Caco-2 (cell line): ENCODE measurements around the gene ADAMTS3. TPM values are rescaled to one million over a fixed set of nuclear protein-coding genes. Genes with fewer than 3 reads are reported as not detected.

Source experiments
- BruUV-seq: library from RNA; stranded (reverse); fragments of 400-500 nt; replicated peaks from 2 replicates; lab custom pipeline; 2021; lab: Mats Ljungman, UMichigan
- CTCF ChIA-PET: fragments of 300-600 bp; sonication (Branson Sonifier 250); formaldehyde crosslinking; loops from one replicate; lab custom pipeline; 2022; ENCODE audit warnings: antibody characterized with exemption; lab: Charles Lee
- POLR2A ChIA-PET: fragments of 300-600 bp; sonication (Branson Sonifier 250); formaldehyde crosslinking; loops from one replicate; lab custom pipeline; 2022; ENCODE audit warnings: antibody characterized with exemption; lab: Charles Lee
- DNase-seq, 2 experiments: peaks; one replicate each; pipeline versions ENCODE4 v3.0.0 to v3.0.0-alpha.2; 2020 to 2022
- H3K27me3 ChIP-seq: replicated peaks from 2 replicates; pipeline ENCODE4 v1.6.0; 2011; ENCODE audit warnings: low read length; ENCODE audit not compliant: control insufficient read depth, insufficient read depth
- H3K36me3 ChIP-seq: 2 replicates; pipeline ENCODE4 v1.5.1; 2011; ENCODE audit warnings: low read length; ENCODE audit not compliant: control insufficient read depth, insufficient read depth
- H3K4me1 ChIP-seq: fragments of 250-450 bp; sonication (Bioruptor Pico); 2 replicates; pipeline ENCODE4 v1.5.1; 2020; ENCODE audit warnings: mild to moderate bottlenecking
- H3K4me3 ChIP-seq: 2 replicates; pipeline ENCODE4 v1.5.1; 2011; ENCODE audit warnings: low read depth, mild to moderate bottlenecking, control low read depth, low read length
- H3K9me3 ChIP-seq: fragments of 250-450 bp; sonication (Bioruptor Pico); 2 replicates; pipeline ENCODE4 v1.5.1; 2020; ENCODE audit warnings: mild to moderate bottlenecking, moderate library complexity
- H3K27ac Mint-ChIP-seq: one replicate; pipeline ENCODE4 v1.8.0; 2022; ENCODE audit warnings: mixed read lengths; ENCODE audit not compliant: unreplicated experiment
- H3K27me3 Mint-ChIP-seq: one replicate; pipeline ENCODE4 v1.8.0; 2022; ENCODE audit warnings: mixed read lengths; ENCODE audit not compliant: insufficient read depth, unreplicated experiment
- H3K36me3 Mint-ChIP-seq: one replicate; pipeline ENCODE4 v1.8.0; 2022; ENCODE audit warnings: mild to moderate bottlenecking, mixed read lengths; ENCODE audit not compliant: insufficient read depth, unreplicated experiment
- H3K4me1 Mint-ChIP-seq: one replicate; pipeline ENCODE4 v1.8.0; 2022; ENCODE audit warnings: low read depth, mixed read lengths; ENCODE audit not compliant: unreplicated experiment
- H3K4me3 Mint-ChIP-seq: one replicate; pipeline ENCODE4 v1.8.0; 2022; ENCODE audit warnings: mild to moderate bottlenecking, moderate library complexity, mixed read lengths; ENCODE audit not compliant: unreplicated experiment
- H3K9me3 Mint-ChIP-seq: one replicate; pipeline ENCODE4 v1.8.0; 2022; ENCODE audit warnings: mixed read lengths; ENCODE audit not compliant: unreplicated experiment
- intact Hi-C: fragments of 100-400 bp; cut with micrococcal nuclease; formaldehyde crosslinking; loops from one replicate; pipeline ENCODE4 v1.10.0; 2022; ENCODE audit not compliant: unreplicated experiment
- total RNA-seq: library from RNA; stranded (reverse); gene quantifications from 2 replicates; pipeline ENCODE4 v1.2.3, GENCODE V29; 2022
- TF ChIP-seq, protein P1 (sequence below), 2 experiments: fragments of 200-600 bp in 1 of 2; IDR thresholded peaks; 1 replicate in 1 of 2; 2 replicates in 1 of 2; pipeline versions ENCODE4 v1.5.1 to v1.8.0; 2011 to 2022; ENCODE audit warnings: antibody characterized with exemption in 1 of 2, control low read depth in 1 of 2, inconsistent platforms in 1 of 2, low read depth in 1 of 2, low read length in 1 of 2, mild to moderate bottlenecking in 1 of 2, moderate library complexity in 1 of 2; ENCODE audit not compliant: insufficient read depth in 1 of 2, severe bottlenecking in 1 of 2, unreplicated experiment in 1 of 2

ADAMTS3 gene
- total RNA-seq, 1 experiment from 2014 or later, result not detected

DNA sequence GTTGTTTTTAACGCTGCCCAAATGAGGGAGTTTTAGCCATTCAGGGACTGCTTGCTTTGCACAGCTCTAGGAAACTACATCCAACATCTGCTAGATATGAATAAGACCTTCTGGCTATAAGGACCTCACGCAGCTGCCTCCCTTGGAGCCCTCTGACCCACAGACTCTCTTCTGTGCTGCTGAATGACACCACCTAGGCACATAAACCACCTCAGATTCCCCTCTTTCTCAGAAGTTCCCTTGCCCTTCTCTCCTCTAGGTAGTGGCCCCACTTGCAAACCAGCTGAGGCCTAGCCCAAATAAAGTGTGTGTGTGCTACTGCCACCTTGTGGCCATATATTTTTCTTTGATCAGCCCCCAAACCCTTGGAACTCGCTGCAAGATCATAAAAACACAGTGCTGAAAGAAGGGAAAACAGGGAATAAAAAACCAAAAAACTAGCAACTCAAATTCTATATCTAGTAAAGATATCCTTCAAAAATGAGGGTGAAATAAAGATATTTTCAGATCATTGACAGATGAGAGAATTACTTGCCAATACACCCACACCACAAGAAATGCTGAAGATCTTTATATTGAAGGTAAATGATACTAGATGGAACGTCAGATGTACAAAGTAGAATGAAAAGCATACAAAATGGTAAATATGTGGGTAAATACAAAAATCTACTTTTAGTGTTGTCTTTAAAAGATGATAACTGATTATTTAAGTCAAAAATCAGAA is 265.9 kb downstream of the ADAMTS3 start:
- Mint-ChIP-seq H3K27me3 (peaks cover 3% of the 10 kb centered on the region), H3K27ac (no peak overlapping the region), H3K9me3 (no peaks in the 10 kb centered on the region), H3K4me3 (no peak overlapping the region), H3K36me3 (no peaks in the 10 kb centered on the region), H3K4me1 (no peaks in the 10 kb centered on the region)
- Histone ChIP-seq H3K9me3 (no peaks in the 10 kb centered on the region), H3K36me3 (no peaks in the 10 kb centered on the region), H3K4me3 (no peak overlapping the region), H3K27me3 (no peaks in the 10 kb centered on the region), H3K4me1 (no peaks in the 10 kb centered on the region)
- TF ChIP-seq, protein P1, sequence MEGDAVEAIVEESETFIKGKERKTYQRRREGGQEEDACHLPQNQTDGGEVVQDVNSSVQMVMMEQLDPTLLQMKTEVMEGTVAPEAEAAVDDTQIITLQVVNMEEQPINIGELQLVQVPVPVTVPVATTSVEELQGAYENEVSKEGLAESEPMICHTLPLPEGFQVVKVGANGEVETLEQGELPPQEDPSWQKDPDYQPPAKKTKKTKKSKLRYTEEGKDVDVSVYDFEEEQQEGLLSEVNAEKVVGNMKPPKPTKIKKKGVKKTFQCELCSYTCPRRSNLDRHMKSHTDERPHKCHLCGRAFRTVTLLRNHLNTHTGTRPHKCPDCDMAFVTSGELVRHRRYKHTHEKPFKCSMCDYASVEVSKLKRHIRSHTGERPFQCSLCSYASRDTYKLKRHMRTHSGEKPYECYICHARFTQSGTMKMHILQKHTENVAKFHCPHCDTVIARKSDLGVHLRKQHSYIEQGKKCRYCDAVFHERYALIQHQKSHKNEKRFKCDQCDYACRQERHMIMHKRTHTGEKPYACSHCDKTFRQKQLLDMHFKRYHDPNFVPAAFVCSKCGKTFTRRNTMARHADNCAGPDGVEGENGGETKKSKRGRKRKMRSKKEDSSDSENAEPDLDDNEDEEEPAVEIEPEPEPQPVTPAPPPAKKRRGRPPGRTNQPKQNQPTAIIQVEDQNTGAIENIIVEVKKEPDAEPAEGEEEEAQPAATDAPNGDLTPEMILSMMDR (IDR thresholded peaks at IDR 0.05; ENCODE audit: insufficient read depth in 1 of 2, low read depth in 1 of 2, low read length in 1 of 2, severe bottlenecking in 1 of 2, unreplicated experiment in 1 of 2), result peak; percentile 61 to 62
- POLR2A ChIA-PET, result no interaction called here
- intact Hi-C loops, result loop anchor here (5.0 kb wide), 1 partner anchor 531 kb away; no protein-coding TSS in a partner anchor
- BruUV-seq, result no TSS peak
- peak; percentile 44 to 54 for DNase-seq
- CTCF ChIA-PET, result no interaction called here

DNA sequence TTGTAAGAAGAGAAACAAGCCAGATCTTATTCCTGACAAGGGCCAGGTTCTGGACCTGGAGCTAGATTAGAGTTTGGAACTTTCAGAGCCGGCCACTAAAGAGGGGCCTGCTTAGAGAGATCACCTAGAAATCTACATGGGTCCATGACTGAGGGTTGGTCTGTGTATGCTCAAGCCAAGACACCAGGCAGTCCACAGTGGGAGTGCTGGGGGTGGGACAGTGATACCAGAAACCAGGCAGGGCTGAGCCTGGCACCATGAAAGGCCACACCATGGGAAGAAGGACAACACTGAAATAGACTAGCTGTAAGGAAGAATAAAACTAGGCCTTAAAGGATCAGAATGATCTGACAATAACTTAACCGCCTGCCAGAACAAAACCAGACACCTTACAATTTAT is 267.3 kb downstream of the ADAMTS3 start:
- POLR2A ChIA-PET, result interaction anchor here (0.7 kb wide), 1 partner anchor 600 kb away, joined by 4 read pairs; no protein-coding TSS in a partner anchor
- no peak overlapping the region for H3K4me3 ChIP-seq
- DNase-seq, result no peak
- H3K36me3 ChIP-seq, result no peaks in the 10 kb centered on the region
- Mint-ChIP-seq H3K4me1 (no peaks in the 10 kb centered on the region), H3K36me3 (no peaks in the 10 kb centered on the region), H3K27ac (no peak overlapping the region), H3K4me3 (no peak overlapping the region), H3K9me3 (no peaks in the 10 kb centered on the region), H3K27me3 (peaks cover 3% of the 10 kb centered on the region)
- no peaks in the 10 kb centered on the region for H3K9me3 ChIP-seq
- no peaks in the 10 kb centered on the region for H3K4me1 ChIP-seq
- intact Hi-C loops, result loop anchor here (5.0 kb wide), 1 partner anchor 529 kb away; no protein-coding TSS in a partner anchor
- H3K27me3 ChIP-seq, result no peaks in the 10 kb centered on the region
- CTCF ChIA-PET, result no interaction called here
- TF ChIP-seq, protein P1 (IDR thresholded peaks at IDR 0.05; ENCODE audit: insufficient read depth in 1 of 2, low read depth in 1 of 2, low read length in 1 of 2, severe bottlenecking in 1 of 2, unreplicated experiment in 1 of 2), result no peak
- BruUV-seq, result no TSS peak

DNA sequence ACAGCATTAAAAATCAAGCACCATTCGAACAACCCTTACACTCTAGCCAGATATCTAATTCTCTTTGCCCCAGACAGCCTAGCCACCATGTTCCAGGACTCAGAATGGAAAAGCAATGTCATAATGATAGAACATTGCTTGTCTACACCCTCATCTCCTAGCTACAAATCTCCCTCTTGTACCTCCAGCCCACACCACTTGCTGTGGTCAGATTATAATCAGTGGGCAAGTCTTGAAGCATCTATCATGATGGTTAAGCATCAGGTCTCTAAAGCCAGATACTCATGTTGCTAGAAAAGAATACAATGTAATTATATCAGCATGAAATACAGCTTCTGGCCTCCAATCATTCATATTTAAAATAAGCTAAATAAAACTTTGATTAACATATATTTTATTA is 268.9 kb downstream of the ADAMTS3 start:
- intact Hi-C loops, result loop anchor here (5.0 kb wide), 1 partner anchor 528 kb away; no protein-coding TSS in a partner anchor
- POLR2A ChIA-PET, result no interaction called here
- Histone ChIP-seq H3K36me3 (no peaks in the 10 kb centered on the region), H3K9me3 (no peaks in the 10 kb centered on the region), H3K27me3 (no peaks in the 10 kb centered on the region), H3K4me3 (no peak overlapping the region), H3K4me1 (no peaks in the 10 kb centered on the region)
- no peak for DNase-seq
- BruUV-seq, result no TSS peak
- no peak overlapping the region for H3K4me3 Mint-ChIP-seq
- CTCF ChIA-PET, result no interaction called here
- peaks cover 5% of the 10 kb centered on the region for H3K4me1 Mint-ChIP-seq
- peaks cover 3% of the 10 kb centered on the region for H3K27me3 Mint-ChIP-seq
- TF ChIP-seq, protein P1 (IDR thresholded peaks at IDR 0.05; ENCODE audit: insufficient read depth in 1 of 2, low read depth in 1 of 2, low read length in 1 of 2, severe bottlenecking in 1 of 2, unreplicated experiment in 1 of 2), result no peak
- H3K27ac Mint-ChIP-seq, result no peak overlapping the region
- H3K36me3 Mint-ChIP-seq, result no peaks in the 10 kb centered on the region
- H3K9me3 Mint-ChIP-seq, result no peaks in the 10 kb centered on the region
